Endothelial cell (in vitro differentiated cells): ENCODE measurements around the gene FAM177B. TPM values are rescaled to one million over a fixed set of nuclear protein-coding genes. Genes with fewer than 3 reads are reported as not detected.
"Not testable (repeated sequence)": the region's sequence is repeated elsewhere in the genome, so short reads cannot be mapped to it uniquely, and the experiment has no call there.

Experiments used
- DNase-seq: peaks from one replicate; pipeline ENCODE4 v3.0.0; 2021; ENCODE audit warnings: low spot score
- H3K27ac Mint-ChIP-seq: one replicate; pipeline ENCODE4 v1.8.0; 2021; ENCODE audit warnings: mixed read lengths, inconsistent platforms; ENCODE audit not compliant: unreplicated experiment
- H3K27me3 Mint-ChIP-seq: one replicate; pipeline ENCODE4 v1.8.0; 2021; ENCODE audit warnings: mild to moderate bottlenecking, moderate library complexity, mixed read lengths, inconsistent platforms; ENCODE audit not compliant: unreplicated experiment
- H3K36me3 Mint-ChIP-seq: one replicate; pipeline ENCODE4 v1.8.0; 2021; ENCODE audit warnings: mild to moderate bottlenecking, low read depth, mixed read lengths, inconsistent platforms; ENCODE audit not compliant: unreplicated experiment
- H3K4me1 Mint-ChIP-seq: one replicate; pipeline ENCODE4 v1.8.0; 2021; ENCODE audit warnings: mild to moderate bottlenecking, mixed read lengths, inconsistent platforms; ENCODE audit not compliant: unreplicated experiment
- H3K4me3 Mint-ChIP-seq: one replicate; pipeline ENCODE4 v1.8.0; 2021; ENCODE audit warnings: mild to moderate bottlenecking, mixed read lengths, inconsistent platforms; ENCODE audit not compliant: unreplicated experiment
- H3K9me3 Mint-ChIP-seq: one replicate; pipeline ENCODE4 v1.8.0; 2021; ENCODE audit warnings: mixed read lengths, inconsistent platforms; ENCODE audit not compliant: unreplicated experiment
- CTCF ChIP-seq: fragments of 200-600 bp; sonication (generic); IDR thresholded peaks from one replicate; pipeline ENCODE4 v1.5.0; 2021; ENCODE audit warnings: antibody characterized with exemption; ENCODE audit not compliant: unreplicated experiment
- total RNA-seq: library from RNA; stranded (reverse); fragmentation: NEBNext Ultra II Directional; extraction: Animal tissue kit (Norgen Biotek cat#: 25700); gene quantifications from one replicate; pipeline ENCODE4 v1.2.1, GENCODE V29; 2021; ENCODE audit not compliant: unreplicated experiment

FAM177B gene
- total RNA-seq, 1 donor from 2014 or later = not detected

GRCh38 chr1:222739465-222739864, 2.5 kb downstream of the FAM177B start:
- no peaks in the 10 kb centered on the region for H3K9me3 Mint-ChIP-seq
- TF ChIP-seq CTCF = no peak
- no peak overlapping the region for H3K27ac Mint-ChIP-seq
- no peaks in the 10 kb centered on the region for H3K4me1 Mint-ChIP-seq
- no peak for DNase-seq
- H3K36me3 Mint-ChIP-seq = no peaks in the 10 kb centered on the region
- peaks cover 1% of the 10 kb centered on the region for H3K27me3 Mint-ChIP-seq
- H3K4me3 Mint-ChIP-seq = no peak overlapping the region

- H3K4me3 Mint-ChIP-seq = no peak overlapping the region
- H3K27ac Mint-ChIP-seq = no peak overlapping the region
- TF ChIP-seq CTCF = no peak
- no peak for DNase-seq
- H3K9me3 Mint-ChIP-seq = no peaks in the 10 kb centered on the region
- H3K27me3 Mint-ChIP-seq = peaks cover 1% of the 10 kb centered on the region
- H3K4me1 Mint-ChIP-seq = no peaks in the 10 kb centered on the region
- no peaks in the 10 kb centered on the region for H3K36me3 Mint-ChIP-seq
Observed at GRCh38 chr1:222739929-222740328, 2.9 kb downstream of the FAM177B start.

- not testable (repeated sequence) for H3K4me1 Mint-ChIP-seq, H3K9me3 Mint-ChIP-seq, H3K27ac Mint-ChIP-seq, H3K36me3 Mint-ChIP-seq, H3K27me3 Mint-ChIP-seq, H3K4me3 Mint-ChIP-seq, DNase-seq
Observed at GRCh38 chr1:222741630-222742457, 4.8 kb downstream of the FAM177B start.

GRCh38 chr1:222749927-222750326, 12.9 kb downstream of the FAM177B start:
- H3K9me3 Mint-ChIP-seq = no peaks in the 10 kb centered on the region
- no peaks in the 10 kb centered on the region for H3K36me3 Mint-ChIP-seq
- no peak overlapping the region for H3K27ac Mint-ChIP-seq
- no peaks in the 10 kb centered on the region for H3K4me1 Mint-ChIP-seq
- H3K27me3 Mint-ChIP-seq = no peaks in the 10 kb centered on the region
- TF ChIP-seq CTCF = no peak
- H3K4me3 Mint-ChIP-seq = no peak overlapping the region
- DNase-seq = no peak

GRCh38 chr1:222750651-222751050, 13.6 kb downstream of the FAM177B start:
- Mint-ChIP-seq H3K36me3 (no peaks in the 10 kb centered on the region), H3K27ac (no peak overlapping the region), H3K9me3 (no peaks in the 10 kb centered on the region), H3K4me3 (no peak overlapping the region), H3K27me3 (no peaks in the 10 kb centered on the region), H3K4me1 (no peaks in the 10 kb centered on the region)
- DNase-seq = no peak
- TF ChIP-seq CTCF = no peak
